AG04449 (cell line): ENCODE data around the gene GAK.

ENCODE experiments used
- CTCF ChIA-PET: fragments of 350-600 bp; formaldehyde crosslinking; extraction: SDS; loops from one replicate; lab custom pipeline; 2021; ENCODE audit warnings: antibody characterized with exemption; lab: Yijun Ruan, JAX
- POLR2A ChIA-PET: fragments of 400-600, 350-600 bp; formaldehyde crosslinking; extraction: SDS; loops from one replicate; lab custom pipeline; 2020; ENCODE audit warnings: antibody characterized with exemption, inconsistent platforms; lab: Yijun Ruan, JAX
- DNase-seq: peaks from one replicate; pipeline ENCODE4 v3.0.0-alpha.2; 2010; ENCODE audit warnings: low read depth, low spot score
- H3K4me3 ChIP-seq: 2 replicates; pipeline ENCODE4 v1.5.1; 2011; ENCODE audit warnings: low read depth, mild to moderate bottlenecking, control low read depth, low read length
- TF ChIP-seq, protein P1 (sequence below): IDR thresholded peaks from one replicate; pipeline ENCODE4 v1.5.1; 2011; ENCODE audit warnings: mild to moderate bottlenecking, moderate library complexity, low read length, control low read depth, inconsistent platforms; ENCODE audit not compliant: insufficient read depth; ENCODE audit errors: missing control alignments

Gene GAK

DNA sequence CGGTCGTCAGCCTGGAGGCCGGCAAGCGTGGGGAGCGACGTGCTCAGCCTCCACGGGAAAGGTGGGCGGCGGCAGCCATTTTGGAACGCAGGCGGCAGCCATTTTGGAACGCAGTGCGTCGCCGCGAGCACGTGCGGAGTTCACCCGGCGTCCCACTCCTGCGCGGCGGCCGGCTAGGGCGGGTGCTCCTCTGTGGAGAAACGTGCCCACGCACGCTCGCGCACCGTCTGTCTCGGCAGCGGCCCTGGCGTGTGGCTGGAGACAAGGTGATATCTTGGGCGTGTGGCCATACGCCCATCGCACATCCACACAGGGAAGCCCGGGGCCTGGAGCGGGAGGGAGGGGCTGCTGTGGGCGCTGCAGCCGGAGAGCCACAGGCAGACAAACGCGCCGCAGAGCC is 127.3 kb downstream of the GAK start:
- TF ChIP-seq, protein P1, sequence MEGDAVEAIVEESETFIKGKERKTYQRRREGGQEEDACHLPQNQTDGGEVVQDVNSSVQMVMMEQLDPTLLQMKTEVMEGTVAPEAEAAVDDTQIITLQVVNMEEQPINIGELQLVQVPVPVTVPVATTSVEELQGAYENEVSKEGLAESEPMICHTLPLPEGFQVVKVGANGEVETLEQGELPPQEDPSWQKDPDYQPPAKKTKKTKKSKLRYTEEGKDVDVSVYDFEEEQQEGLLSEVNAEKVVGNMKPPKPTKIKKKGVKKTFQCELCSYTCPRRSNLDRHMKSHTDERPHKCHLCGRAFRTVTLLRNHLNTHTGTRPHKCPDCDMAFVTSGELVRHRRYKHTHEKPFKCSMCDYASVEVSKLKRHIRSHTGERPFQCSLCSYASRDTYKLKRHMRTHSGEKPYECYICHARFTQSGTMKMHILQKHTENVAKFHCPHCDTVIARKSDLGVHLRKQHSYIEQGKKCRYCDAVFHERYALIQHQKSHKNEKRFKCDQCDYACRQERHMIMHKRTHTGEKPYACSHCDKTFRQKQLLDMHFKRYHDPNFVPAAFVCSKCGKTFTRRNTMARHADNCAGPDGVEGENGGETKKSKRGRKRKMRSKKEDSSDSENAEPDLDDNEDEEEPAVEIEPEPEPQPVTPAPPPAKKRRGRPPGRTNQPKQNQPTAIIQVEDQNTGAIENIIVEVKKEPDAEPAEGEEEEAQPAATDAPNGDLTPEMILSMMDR, result no peak
- no peak overlapping the region for H3K4me3 ChIP-seq
- CTCF ChIA-PET, result no interaction called here
- POLR2A ChIA-PET, result no interaction called here
- no peak for DNase-seq

DNA sequence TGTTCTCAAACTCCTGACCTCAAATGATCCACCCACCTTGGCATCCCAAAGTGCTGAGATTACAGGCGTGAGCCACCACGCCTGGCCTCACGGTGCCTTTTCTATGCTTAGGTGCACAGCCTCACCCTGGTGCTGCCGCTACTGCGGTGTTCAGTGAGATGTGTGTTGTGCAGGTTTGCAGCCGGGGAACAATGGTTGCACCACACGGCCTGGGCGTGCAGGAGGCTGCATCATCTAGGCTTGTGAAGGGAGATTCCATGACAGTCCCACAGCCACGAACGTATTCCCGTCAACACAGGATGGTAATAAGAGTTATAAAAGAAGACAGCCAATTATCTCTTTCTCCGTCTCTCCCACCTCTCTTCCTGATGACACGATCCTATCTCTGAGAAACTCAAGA is 128.2 kb downstream of the GAK start:
- H3K4me3 ChIP-seq, result no peak overlapping the region
- ChIA-PET POLR2A (no interaction called here), CTCF (no interaction called here)
- no peak for DNase-seq
- TF ChIP-seq, protein P1, result no peak

DNA sequence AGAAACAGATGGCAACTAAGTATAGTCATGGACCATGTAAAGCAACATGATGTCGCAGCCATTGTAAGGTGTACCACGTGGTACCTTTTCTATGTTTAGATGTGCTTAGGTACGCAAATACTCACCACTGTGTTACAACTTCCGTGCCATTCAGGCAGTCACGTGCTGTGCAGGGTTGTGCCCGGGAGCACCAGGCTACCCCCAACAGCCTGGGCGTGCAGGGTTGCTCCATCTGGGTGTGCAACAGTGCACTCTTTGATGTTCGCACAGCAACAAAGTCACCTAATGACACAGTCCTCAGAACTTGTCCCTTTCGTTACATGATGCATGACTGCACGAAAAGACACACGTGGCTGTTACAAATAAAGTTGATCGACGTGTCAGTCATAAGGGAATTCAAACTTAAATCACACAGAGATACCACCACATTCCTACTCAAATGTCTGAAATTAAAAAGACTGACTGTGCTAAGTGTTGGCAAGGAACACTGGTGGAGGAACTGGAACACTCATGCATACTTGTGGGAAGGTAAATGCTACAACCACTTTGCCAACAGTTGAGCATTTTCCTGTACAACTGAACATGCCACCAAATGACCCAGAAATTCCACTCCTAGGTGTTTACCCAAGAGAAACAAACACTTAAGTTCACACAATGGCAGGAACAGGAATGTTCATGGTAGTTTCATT is 130.5 kb downstream of the GAK start:
- no peak overlapping the region for H3K4me3 ChIP-seq
- DNase-seq, result no peak
- TF ChIP-seq, protein P1, result no peak
- ChIA-PET POLR2A (no interaction called here), CTCF (no interaction called here)
